GM12874 (cell line): ENCODE data around the gene CHDH.
A peak's percentile ranks its signal among the peaks of the same experiment; 100 is the strongest.

Experiments used
- CTCF ChIP-seq: IDR thresholded peaks from 2 replicates; pipeline ENCODE4 v1.5.1; 2011; ENCODE audit warnings: low read depth, mild to moderate bottlenecking, control low read depth, low read length, moderate library complexity; ENCODE audit not compliant: insufficient read depth

The CHDH gene

DNA sequence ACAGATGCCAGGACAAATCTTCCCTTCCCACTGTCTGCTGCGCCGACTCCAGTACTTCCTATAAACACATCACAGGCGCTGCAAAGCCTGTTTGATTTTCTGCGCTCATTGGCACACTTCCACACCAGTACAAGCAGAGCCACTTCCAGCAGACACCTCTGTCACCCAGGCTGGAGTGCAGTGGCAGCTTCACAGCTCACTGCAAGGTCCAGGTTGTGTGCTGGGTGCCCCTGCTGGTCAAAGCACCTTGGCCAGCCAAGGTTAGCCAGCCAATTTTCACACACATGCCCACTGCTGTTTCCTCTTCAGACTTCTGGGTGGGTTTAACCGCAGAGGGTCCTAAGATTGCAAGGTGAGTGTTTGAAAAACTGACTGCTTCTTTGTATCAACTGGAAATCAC, 4.9 kb downstream of the CHDH start:
- TF ChIP-seq CTCF: 0 out of 2 replicates have a peak, but pooled peaks have one; percentile 25

- TF ChIP-seq CTCF: no peak
Observed at GRCh38 chr3:53837331-53837730, 8.9 kb downstream of the CHDH start.

DNA sequence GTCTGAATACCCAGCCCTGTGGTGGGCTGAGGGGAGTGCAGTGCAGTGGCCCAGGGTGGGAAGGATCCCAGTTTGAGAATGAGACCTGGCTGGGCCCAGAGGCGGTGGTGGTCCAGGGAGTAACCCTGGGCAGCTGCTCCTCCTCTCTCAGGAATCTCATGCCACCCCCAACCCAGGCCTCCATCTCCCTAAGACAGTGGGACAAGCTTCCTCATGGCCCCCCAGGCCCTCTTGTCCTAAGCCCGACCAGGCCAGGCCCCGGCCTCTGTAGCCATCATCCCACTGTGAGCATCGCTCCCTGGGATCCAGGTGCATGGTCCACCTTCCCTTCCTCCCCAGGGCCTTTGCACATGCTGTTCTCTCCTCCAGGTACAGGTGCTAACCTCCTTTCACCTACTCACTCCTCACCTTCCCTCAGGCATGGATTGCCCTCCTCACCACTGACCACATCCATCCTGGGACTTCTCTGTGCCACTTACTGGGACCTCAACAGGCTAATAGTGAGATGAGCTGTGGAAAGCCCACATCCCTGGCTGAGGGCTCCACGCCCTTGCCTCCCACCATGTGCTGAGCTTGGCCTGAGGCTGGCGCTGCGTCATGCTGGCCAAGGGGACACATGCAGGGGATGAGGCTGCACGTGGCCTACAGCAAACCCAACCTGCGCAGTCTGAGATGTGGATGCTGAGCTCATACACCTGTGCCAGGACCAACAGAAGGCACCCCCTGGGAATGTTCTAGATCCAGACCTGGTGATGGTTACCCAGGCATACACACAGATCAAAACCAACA, 9.9 kb downstream of the CHDH start:
- no peak for TF ChIP-seq CTCF

- no peak for TF ChIP-seq CTCF
Observed at GRCh38 chr3:53835257-53835656, 11.0 kb downstream of the CHDH start.

DNA sequence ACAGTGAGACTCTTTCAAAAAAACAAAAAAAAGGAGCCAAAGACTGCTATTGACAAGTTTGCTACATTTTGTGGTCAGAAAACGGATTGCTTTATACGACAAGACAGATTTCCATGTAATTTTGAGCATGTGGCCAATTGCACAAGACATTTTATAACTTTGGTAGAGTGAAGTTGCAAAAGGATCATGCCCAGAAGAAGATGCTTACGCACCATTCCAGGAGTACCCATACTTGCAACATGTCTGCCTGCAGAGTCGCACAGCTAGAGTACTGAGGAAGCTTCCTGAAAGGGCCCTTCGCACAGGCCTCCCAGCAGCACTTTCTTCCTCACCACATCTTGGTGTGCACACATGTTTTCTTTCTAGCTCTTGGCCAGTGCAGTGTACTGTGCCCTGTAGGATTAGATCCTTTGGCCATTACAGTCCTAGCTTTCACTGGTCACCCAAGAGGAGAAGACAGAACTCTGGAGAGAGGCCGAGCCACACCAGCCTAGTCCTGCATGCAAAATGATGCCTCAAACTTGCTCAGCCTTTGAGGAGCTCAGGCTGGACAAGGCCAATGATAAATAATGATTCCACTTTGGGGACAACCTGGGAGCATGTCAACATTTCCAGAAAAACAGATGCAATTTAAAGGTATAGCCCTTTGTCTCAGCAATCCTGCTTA, 11.7 kb downstream of the CHDH start:
- no peak for TF ChIP-seq CTCF

GRCh38 chr3:53833700-53834099, 12.5 kb downstream of the CHDH start:
- no peak for TF ChIP-seq CTCF

DNA sequence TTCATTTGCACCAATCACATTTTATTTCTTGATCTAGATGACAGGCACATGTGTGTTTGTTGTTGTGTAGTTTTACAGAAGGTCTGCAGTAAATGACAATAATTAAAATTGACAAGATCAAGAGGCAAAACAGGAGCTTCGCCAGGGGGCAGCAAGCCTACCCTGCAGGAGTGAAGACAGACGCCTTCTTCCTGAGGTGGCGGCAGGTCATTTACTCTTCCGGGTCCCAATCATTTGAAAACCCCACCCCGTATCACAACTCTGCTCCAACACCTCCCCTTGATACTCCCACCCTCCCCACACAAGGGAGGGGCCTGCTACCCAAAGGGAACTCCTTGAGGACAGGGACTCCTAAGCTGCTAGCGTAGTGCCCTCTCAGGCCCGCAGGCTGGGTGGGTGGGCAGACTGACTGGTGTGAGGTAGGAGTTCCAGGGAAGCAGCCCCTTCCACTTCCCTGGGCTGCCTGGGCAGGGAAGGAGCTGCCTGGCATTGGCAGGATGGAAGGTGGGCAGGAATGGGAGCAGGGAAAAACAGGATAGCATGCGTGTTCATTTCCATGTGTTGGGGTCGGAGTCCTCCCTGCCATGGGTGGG, 13.1 kb downstream of the CHDH start:
- no peak for TF ChIP-seq CTCF
